K562 (cell line): ENCODE measurements around the gene AP3B2. TPM values are rescaled to one million over a fixed set of nuclear protein-coding genes. Genes with fewer than 3 reads are reported as not detected.

Experiments
- CREB1 ChIP-seq, 2 experiments: sonication (generic) in 1 of 2; formaldehyde crosslinking in 1 of 2; IDR thresholded peaks; 2 replicates each; pipeline versions ENCODE4 v1.6.1 to v1.8.0; 2012 to 2022; ENCODE audit warnings: inconsistent platforms in 1 of 2, mild to moderate bottlenecking in 1 of 2, missing genetic modification reagents in 1 of 2, moderate library complexity in 1 of 2
- FUS ChIP-seq: fragments of 200-400 bp; formaldehyde crosslinking; optimal IDR thresholded peaks from 2 replicates; pipeline ENCODE3; 2017; ENCODE audit warnings: low read depth, low read length
- GTF2B ChIP-seq: IDR thresholded peaks from 2 replicates; pipeline ENCODE4 v1.6.1; 2011; ENCODE audit not compliant: insufficient read length; ENCODE audit errors: extremely low read depth
- HINFP ChIP-seq: fragments of 450-650 bp; conservative IDR thresholded peaks from 2 replicates; pipeline ENCODE4 v1.6.1; 2016; ENCODE audit warnings: missing genetic modification characterization, low read depth, mild to moderate bottlenecking, control low read depth, missing compliant biosample characterization
- ILF3 ChIP-seq: fragments of 450-650 bp; IDR thresholded peaks from 2 replicates; pipeline ENCODE4 v1.6.1; 2018; ENCODE audit warnings: antibody characterized with exemption, mild to moderate bottlenecking, moderate library complexity, borderline replicate concordance
- KLF6 ChIP-seq: fragments of 250-450 bp; sonication (Bioruptor Pico); IDR thresholded peaks from 2 replicates; pipeline ENCODE4 v1.4.0; 2020; ENCODE audit warnings: mild to moderate bottlenecking, moderate library complexity, borderline replicate concordance
- MCM3 ChIP-seq: fragments of 450-650 bp; IDR thresholded peaks from 2 replicates; pipeline ENCODE4 v1.6.1; 2016
- NFYB ChIP-seq: IDR thresholded peaks from 2 replicates; pipeline ENCODE4 v1.6.1; 2011; ENCODE audit warnings: mild to moderate bottlenecking, moderate library complexity; ENCODE audit not compliant: insufficient read length; ENCODE audit errors: extremely low read depth
- NR2C2 ChIP-seq, 2 experiments: fragments of 200-800 bp in 1 of 2; sonication (Bioruptor generic) in 1 of 2; sonication (generic) in 1 of 2; formaldehyde crosslinking in 1 of 2; IDR thresholded peaks; 2 replicates each; pipeline versions ENCODE4 v1.6.1 to v1.8.0; 2016 to 2022; ENCODE audit warnings: mild to moderate bottlenecking in 1 of 2, missing compliant biosample characterization in 1 of 2, missing genetic modification characterization in 1 of 2, missing genetic modification reagents in 1 of 2
- PREB ChIP-seq: sonication (generic); formaldehyde crosslinking; IDR thresholded peaks from 2 replicates; pipeline ENCODE4 v1.8.1; 2023; ENCODE audit warnings: mild to moderate bottlenecking, missing genetic modification reagents
- SIRT6 ChIP-seq: IDR thresholded peaks from one replicate; pipeline ENCODE4 v1.6.1; 2012; ENCODE audit warnings: low read depth, mild to moderate bottlenecking, control low read depth, inconsistent platforms, low read length, moderate library complexity
- SLC30A9 ChIP-seq: fragments of 250-450 bp; sonication (Bioruptor Pico); IDR thresholded peaks from 2 replicates; pipeline ENCODE4 v1.8.0; 2022; ENCODE audit warnings: mild to moderate bottlenecking, moderate library complexity
- SNRNP70 ChIP-seq: fragments of 200-400 bp; formaldehyde crosslinking; optimal IDR thresholded peaks from 2 replicates; pipeline ENCODE3; 2017; ENCODE audit warnings: low read depth, low read length
- SPI1 ChIP-seq: IDR thresholded peaks from 2 replicates; pipeline ENCODE4 v1.6.1; 2011; ENCODE audit warnings: low read depth, low read length, control low read depth, borderline replicate concordance
- TCF15 ChIP-seq: fragments of 250-450 bp; sonication (Bioruptor Pico); IDR thresholded peaks from 2 replicates; pipeline ENCODE4 v1.8.0; 2022; ENCODE audit warnings: moderate library complexity, mild to moderate bottlenecking, inconsistent platforms
- THAP12 ChIP-seq: fragments of 250-450 bp; sonication (Bioruptor Pico); IDR thresholded peaks from 2 replicates; pipeline ENCODE4 v1.9.0; 2021; ENCODE audit warnings: mild to moderate bottlenecking, inconsistent platforms
- USF2 ChIP-seq: sonication (generic); formaldehyde crosslinking; IDR thresholded peaks from 2 replicates; pipeline ENCODE4 v1.5.0; 2020; ENCODE audit warnings: missing genetic modification reagents
- ZC3H4 ChIP-seq: sonication (generic); formaldehyde crosslinking; IDR thresholded peaks from 2 replicates; pipeline ENCODE4 v1.9.0; 2021; ENCODE audit warnings: missing genetic modification reagents, borderline replicate concordance
- ZNF143 ChIP-seq: sonication (generic); formaldehyde crosslinking; IDR thresholded peaks from 2 replicates; pipeline ENCODE4 v1.9.0; 2022; ENCODE audit warnings: mild to moderate bottlenecking, missing genetic modification reagents
- ZNF23 ChIP-seq: fragments of 250-450 bp; sonication (Bioruptor Pico); IDR thresholded peaks from 2 replicates; pipeline ENCODE4 v1.4.0; 2020; ENCODE audit warnings: mild to moderate bottlenecking
- ZNF347 ChIP-seq: fragments of 450-650 bp; formaldehyde crosslinking; IDR thresholded peaks from 2 replicates; pipeline ENCODE4 v1.4.0; 2020; ENCODE audit warnings: low read depth, mild to moderate bottlenecking, moderate library complexity
- ZNF561 ChIP-seq: fragments of 450-650 bp; formaldehyde crosslinking; conservative IDR thresholded peaks from 2 replicates; pipeline ENCODE4 v1.4.0; 2020; ENCODE audit warnings: mild to moderate bottlenecking, moderate library complexity
- polyA plus RNA-seq, 8 experiments: library from polyadenylated mRNA; depleted of rRNA in 4 of 8; stranded (reverse) in 5 of 8; unstranded in 3 of 8; fragments of >200 nt; fragmentation: Nextera tagmentation in 2 of 8; fragmentation: Illumina TruSeq in 1 of 8; extraction: Ambion mirVana in 2 of 8; extraction: Trizol in 1 of 8; gene quantifications; 2 replicates each; pipeline versions ENCODE4 v1.2.1 to v1.2.3, GENCODE V29; 2011 to 2014; ENCODE audit warnings: inconsistent platforms in 1 of 8, missing spikeins in 1 of 8
- total RNA-seq, 7 experiments: library from RNA; depleted of rRNA in 6 of 7; stranded (reverse); fragments of >200 nt in 6 of 7; fragmentation: Illumina TruSeq in 2 of 7; extraction: Trizol in 2 of 7; gene quantifications; 2 replicates each; pipeline versions ENCODE4 v1.2.1 to v1.2.3, GENCODE V29; 2011 to 2021; ENCODE audit warnings: low replicate concordance in 1 of 7

AP3B2 gene
- total and polyA plus RNA-seq, 9 of the 15 experiments (the other 6 are each of a cell fraction or from before 2014, with no cell fraction given): 0.03 to 0.15 (median 0.10) TPM; not detected in 2

GRCh38 chr15:82663186-82663600 lies 46.5 kb downstream of the AP3B2 start (continued):
- TF ChIP-seq SIRT6 (no peak), KLF6 (CRISPR knock-in tag) (no peak), NFYB (no peak), FUS (no peak), NR2C2 (CRISPR knock-in tag; IDR thresholded peaks at IDR 0.05) (peak; percentile 87), NR2C2 (tag; IDR thresholded peaks at IDR 0.05) (no peak), SLC30A9 (no peak), SPI1 (no peak), USF2 (CRISPR knock-in tag) (peak; percentile 52), THAP12 (CRISPR knock-in tag) (no peak), MCM3 (no peak), SNRNP70 (no peak), ZC3H4 (CRISPR knock-in tag) (no peak), GTF2B (no peak), TCF15 (CRISPR knock-in tag) (no peak), HINFP (tag) (no peak), PREB (no peak), ZNF23 (CRISPR knock-in tag) (no peak), ZNF143 (no peak), CREB1 (IDR thresholded peaks at IDR 0.05) (no peak), CREB1 (CRISPR knock-in tag; IDR thresholded peaks at IDR 0.05) (peak; percentile 73; the same call in 1 of the 2 replicates), ZNF561 (CRISPR knock-in tag) (no peak), ZNF347 (no peak), ILF3 (no peak)
